ENCODE data around the gene NRL.

NRL gene

DNA sequence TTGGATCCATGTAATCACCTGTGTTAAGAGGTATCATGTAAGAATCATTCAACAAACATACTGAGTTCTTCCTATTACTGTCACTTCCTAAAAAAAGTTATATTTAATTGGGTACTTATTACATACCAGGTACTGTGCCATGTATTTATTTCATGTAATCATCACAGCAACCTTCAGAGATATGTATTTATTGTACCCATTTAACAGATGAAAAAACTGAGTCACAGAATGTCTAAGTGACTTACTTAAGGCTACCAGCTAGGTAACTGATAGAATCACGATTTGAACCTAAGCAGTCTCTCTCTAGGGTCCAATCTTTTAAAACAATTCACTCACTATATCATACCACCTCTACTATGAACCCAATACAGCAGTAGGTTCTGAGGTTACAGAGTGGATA is 29.7 kb upstream of the NRL start:
- TF ChIP-seq, protein P1, sequence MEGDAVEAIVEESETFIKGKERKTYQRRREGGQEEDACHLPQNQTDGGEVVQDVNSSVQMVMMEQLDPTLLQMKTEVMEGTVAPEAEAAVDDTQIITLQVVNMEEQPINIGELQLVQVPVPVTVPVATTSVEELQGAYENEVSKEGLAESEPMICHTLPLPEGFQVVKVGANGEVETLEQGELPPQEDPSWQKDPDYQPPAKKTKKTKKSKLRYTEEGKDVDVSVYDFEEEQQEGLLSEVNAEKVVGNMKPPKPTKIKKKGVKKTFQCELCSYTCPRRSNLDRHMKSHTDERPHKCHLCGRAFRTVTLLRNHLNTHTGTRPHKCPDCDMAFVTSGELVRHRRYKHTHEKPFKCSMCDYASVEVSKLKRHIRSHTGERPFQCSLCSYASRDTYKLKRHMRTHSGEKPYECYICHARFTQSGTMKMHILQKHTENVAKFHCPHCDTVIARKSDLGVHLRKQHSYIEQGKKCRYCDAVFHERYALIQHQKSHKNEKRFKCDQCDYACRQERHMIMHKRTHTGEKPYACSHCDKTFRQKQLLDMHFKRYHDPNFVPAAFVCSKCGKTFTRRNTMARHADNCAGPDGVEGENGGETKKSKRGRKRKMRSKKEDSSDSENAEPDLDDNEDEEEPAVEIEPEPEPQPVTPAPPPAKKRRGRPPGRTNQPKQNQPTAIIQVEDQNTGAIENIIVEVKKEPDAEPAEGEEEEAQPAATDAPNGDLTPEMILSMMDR (conservative IDR thresholded peaks at IDR 0.05; ENCODE audit: control insufficient read depth, insufficient read depth, low read depth, low read length), result no peak
- H3K4me3 ChIP-seq (ENCODE audit: control insufficient read depth, low read depth, low read length), result no peak overlapping the region
- no peak for DNase-seq (ENCODE audit: low read depth)

DNA sequence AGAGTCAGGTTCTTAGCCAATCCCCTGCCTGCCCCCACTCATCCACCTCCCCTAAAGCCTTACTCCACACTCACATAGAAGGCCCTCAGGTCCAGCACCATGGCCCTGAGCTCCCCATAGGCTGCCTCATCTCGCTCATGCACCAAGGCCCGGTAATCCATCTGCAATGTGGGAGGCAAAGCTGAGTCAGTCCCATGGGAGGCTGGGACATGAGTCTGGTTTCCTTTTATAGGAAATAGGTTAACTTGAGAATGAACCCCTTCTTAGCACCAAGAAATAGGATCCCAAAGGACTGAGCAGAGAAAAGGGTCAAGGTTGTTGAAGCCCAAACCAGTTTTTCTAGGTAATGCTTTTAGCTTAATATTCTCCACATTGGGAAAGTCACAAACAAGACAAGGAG is 28.8 kb upstream of the NRL start:
- DNase-seq (ENCODE audit: low read depth), result peak; percentile 83
- no peak overlapping the region for H3K4me3 ChIP-seq (ENCODE audit: control insufficient read depth, low read depth, low read length)
- TF ChIP-seq, protein P1 (conservative IDR thresholded peaks at IDR 0.05; ENCODE audit: control insufficient read depth, insufficient read depth, low read depth, low read length), result no peak

DNA sequence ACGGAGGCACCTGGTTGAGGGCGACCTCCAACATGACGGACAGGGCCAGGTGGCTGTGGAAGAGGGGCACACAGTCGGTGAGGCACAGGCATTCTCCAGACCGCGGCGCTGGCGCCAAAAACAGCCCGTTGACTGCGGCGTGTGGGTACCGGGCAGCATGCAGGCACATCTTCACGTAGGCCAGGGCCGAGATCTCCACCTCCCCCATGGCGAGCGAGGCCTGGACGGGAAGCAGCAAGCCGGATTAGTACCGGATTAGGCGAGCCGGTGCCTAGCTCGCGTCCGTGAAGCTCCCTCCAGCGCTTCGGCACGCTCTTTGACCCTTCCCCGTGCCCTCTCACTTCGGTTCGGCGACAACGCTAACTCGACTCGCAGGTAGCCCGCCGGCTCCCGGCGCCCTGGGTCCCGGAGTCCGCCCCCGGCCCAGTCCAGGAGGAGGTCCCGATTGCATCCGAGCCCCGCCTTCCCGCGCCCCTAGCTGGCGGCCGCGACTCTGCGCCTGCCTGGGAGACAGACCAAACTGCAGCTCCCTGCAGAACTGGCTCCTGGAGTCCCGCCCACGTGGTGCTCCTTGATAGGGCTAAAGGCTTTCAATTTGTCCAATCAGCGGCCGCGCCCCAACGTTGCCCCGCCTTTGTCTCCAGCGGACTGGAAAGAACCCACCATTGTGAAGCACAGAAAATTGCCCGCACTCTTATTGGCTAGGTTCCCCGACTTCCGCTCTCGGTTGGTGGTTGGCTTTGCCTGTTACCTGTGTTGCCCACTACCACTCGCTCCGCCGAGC is 26.5 kb upstream of the NRL start, which contains the start of gene EMC9:
EMC9 (minus strand) TSS at position 495 of the 784 bp plus-strand sequence; CDS start at position 208, 287 bp downstream.
- peak; percentile 98 for DNase-seq (ENCODE audit: low read depth)
- TF ChIP-seq, protein P1 (conservative IDR thresholded peaks at IDR 0.05; ENCODE audit: control insufficient read depth, insufficient read depth, low read depth, low read length), result peak; percentile 32
- peak within 1 kb of the TSS; percentile 86 for H3K4me3 ChIP-seq (ENCODE audit: control insufficient read depth, low read depth, low read length)

DNA sequence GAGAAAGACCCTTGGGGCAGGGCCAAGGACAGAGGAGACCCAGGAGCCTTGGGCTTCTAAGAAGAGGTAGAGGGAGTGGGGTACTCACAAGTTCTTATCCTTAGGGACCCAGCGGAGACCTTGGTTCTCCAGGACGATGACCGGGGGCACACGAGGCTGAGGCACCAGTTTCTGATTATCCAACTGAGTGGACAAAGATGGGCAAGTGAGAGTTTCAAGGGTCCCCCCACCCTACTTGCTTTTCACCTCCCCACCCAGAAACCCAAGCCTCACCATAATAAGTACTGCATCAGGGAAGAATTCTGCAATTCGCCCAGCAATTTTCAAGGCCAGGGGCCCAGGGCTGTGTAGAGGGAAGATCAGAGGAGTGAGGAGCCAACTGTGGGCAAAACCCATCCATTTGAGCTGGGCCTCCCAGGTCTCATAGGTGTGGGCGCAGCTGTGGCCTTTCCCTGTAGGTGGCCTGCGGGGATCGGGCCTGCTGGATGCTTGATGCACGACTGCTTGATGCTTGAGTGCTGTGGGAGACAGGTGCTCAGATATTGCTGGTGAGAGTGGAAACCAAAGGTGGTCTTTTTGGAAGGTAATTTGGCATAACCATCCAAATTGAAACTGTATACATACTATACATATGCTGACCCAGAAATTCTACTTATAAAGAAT is 24.7 kb upstream of the NRL start:
- TF ChIP-seq, protein P1 (conservative IDR thresholded peaks at IDR 0.05; ENCODE audit: control insufficient read depth, insufficient read depth, low read depth, low read length), result no peak
- DNase-seq (ENCODE audit: low read depth), result no peak
- no peak overlapping the region for H3K4me3 ChIP-seq (ENCODE audit: control insufficient read depth, low read depth, low read length)

DNA sequence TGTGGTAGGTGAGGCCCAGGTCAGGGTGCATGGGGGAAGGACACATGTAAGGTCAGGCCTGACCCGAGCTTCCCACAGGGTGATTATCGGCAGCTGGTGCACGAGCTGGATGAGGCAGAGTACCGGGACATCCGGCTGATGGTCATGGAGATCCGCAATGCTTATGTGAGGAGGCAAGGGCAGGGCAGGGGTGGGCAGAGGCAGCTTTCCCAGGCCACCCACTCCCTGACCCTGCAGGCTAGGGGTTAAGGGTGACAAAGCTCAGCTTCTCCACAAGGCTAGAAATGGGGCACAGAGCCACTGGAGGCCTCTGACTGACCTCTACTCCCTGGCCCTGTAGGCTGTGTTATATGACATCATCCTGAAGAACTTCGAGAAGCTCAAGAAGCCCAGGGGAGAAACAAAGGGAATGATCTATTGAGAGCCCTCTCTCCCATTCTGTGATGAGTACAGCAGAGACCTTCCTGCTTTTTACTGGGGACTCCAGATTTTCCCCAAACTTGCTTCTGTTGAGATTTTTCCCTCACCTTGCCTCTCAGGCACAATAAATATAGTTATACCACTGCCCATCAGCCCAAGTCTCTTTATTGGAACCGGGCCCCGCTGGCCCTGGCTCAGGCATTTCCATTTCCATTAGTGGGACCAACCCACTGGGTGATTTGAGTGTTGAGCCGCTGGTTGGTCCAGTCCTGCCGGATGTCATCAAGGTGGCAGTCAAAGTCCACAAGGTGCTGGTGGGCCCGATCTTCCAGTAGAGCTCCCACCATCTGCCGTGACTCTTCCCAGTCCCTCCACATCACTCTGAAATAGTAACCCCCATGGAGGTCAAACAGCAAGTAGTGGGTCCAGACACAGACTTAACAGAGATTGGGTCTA is 23.9 kb upstream of the NRL start:
- TF ChIP-seq, protein P1 (conservative IDR thresholded peaks at IDR 0.05; ENCODE audit: control insufficient read depth, insufficient read depth, low read depth, low read length), result no peak
- no peak for DNase-seq (ENCODE audit: low read depth)
- no peak overlapping the region for H3K4me3 ChIP-seq (ENCODE audit: control insufficient read depth, low read depth, low read length)

Data from fibroblast of mammary gland (primary cell).